22Rv1 (cell line): ENCODE data around the gene BCKDHA.

Experiments used
- H3K27ac ChIP-seq: fragments of 450-650 bp; 2 replicates; pipeline ENCODE4 v1.5.1; 2017
- ZFX ChIP-seq: fragments of 450-650 bp; IDR thresholded peaks from 2 replicates; pipeline ENCODE4 v1.6.1; 2017; ENCODE audit warnings: antibody characterized with exemption, borderline replicate concordance
- TF ChIP-seq, protein P1 (sequence below): fragments of 450-650 bp; IDR thresholded peaks from 2 replicates; pipeline ENCODE4 v1.5.1; 2017; ENCODE audit warnings: mild to moderate bottlenecking

BCKDHA gene

DNA sequence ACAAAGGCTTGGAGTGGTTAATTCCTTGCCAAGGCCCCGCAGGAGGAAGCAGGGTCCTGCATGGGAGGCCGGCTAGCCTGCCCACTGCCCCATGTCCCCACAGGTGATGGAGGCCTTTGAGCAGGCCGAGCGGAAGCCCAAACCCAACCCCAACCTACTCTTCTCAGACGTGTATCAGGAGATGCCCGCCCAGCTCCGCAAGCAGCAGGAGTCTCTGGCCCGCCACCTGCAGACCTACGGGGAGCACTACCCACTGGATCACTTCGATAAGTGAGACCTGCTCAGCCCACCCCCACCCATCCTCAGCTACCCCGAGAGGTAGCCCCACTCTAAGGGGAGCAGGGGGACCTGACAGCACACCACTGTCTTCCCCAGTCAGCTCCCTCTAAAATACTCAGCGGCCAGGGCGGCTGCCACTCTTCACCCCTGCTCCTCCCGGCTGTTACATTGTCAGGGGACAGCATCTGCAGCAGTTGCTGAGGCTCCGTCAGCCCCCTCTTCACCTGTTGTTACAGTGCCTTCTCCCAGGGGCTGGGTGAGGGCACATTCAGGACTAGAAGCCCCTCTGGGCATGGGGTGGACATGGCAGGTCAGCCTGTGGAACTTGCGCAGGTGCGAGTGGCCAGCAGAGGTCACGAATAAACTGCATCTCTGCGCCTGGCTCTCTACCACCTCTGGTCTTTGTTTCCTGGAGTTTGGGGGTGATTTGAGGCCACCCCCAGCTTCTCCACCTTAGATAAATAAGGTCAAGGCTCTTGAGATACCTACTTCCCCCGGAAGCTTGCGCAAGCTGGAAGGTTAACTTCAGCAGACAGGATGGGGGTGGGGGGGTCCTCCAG, 26.9 kb downstream of the BCKDHA start:
- no peak for TF ChIP-seq ZFX
- TF ChIP-seq, protein P1, sequence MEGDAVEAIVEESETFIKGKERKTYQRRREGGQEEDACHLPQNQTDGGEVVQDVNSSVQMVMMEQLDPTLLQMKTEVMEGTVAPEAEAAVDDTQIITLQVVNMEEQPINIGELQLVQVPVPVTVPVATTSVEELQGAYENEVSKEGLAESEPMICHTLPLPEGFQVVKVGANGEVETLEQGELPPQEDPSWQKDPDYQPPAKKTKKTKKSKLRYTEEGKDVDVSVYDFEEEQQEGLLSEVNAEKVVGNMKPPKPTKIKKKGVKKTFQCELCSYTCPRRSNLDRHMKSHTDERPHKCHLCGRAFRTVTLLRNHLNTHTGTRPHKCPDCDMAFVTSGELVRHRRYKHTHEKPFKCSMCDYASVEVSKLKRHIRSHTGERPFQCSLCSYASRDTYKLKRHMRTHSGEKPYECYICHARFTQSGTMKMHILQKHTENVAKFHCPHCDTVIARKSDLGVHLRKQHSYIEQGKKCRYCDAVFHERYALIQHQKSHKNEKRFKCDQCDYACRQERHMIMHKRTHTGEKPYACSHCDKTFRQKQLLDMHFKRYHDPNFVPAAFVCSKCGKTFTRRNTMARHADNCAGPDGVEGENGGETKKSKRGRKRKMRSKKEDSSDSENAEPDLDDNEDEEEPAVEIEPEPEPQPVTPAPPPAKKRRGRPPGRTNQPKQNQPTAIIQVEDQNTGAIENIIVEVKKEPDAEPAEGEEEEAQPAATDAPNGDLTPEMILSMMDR, result no peak

DNA sequence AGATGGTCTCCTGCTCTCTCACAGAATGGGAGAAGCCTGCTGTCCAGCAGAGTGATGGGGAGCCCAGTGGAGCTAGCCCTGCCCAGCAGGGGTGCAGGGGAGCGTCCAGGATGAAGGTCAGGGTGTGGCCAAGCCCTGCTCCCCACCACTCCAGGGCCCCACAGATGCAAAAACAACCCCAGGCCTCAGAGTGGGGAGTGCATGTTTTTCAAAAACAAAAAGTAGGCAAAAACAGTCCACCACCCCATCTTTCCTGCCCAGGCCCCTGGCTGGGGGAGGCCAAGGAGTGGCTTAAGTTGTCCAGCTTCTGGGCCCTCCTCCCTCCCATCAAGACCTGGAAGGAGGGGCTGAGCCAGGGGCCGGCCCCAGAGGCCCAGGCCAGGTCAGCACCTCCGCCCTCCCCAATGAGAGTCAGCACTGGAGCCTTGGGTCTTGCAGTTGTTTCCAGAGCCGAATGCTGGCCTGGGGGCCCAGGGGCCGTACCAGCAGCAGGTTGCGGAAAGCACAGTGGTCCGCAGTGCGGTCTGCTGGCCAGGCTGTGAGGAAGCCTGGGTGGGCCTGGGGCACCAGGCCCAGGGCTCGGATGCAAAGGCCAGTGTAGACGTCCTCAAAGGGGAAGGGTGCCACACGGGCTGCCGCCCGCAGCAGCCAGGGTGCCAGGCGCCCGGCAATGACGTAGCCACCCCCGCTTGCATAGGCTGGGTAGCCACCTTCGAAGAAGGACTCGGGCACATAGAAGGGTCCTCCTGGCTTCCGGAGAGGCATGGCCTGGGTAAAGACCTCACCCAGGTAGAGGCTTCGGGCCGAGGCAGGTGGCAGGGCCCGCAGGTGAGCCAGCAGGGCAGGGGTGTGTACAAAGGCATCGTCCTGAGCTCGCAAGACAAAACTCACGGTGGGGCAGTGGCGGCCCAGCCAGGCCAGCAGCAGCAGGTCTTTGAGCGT, 27.8 kb downstream of the BCKDHA start:
- TF ChIP-seq, protein P1, result no peak
- TF ChIP-seq ZFX, result no peak
- no peak overlapping the region for H3K27ac ChIP-seq

More for the DNA sequence above, 26.9 kb downstream of the BCKDHA start:
- no peak overlapping the region for H3K27ac ChIP-seq

DNA sequence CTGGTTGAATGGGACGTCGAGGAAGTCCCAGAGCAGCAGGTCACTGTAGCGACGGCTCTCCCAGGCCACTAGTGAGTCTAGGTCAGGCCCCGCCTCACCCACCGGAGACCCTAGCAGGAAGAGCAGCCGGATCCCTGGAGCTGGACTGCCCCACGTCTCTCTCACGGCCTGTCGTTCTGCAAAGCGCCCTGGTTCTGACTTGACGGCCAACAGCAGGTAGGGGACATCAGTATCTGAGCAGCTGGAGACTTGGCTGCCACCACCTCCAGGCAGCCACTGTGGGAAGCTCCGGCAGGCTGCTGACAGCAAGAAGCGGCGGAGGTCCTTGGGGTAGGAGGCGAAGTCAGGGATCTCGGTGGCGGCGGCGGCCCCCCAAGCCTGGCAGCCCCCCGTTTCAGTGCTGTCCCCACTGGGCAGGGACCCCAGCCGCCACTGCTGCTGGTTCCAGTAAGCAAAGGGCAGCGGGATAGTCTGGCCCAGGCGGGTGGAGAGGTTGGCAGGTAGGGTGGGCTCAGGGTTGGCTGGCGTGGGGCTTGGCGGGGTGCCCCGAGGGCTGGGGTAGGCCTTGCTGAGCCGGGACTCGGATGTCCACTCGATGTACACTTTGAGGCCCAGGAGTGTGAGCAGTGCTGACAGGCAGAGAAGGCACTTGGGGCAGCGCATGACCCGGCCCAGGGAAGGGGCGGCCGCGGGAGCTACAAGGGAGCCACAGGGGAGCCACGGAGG, 28.7 kb downstream of the BCKDHA start:
- no peak for TF ChIP-seq ZFX
- TF ChIP-seq, protein P1, result no peak
- no peak overlapping the region for H3K27ac ChIP-seq

DNA sequence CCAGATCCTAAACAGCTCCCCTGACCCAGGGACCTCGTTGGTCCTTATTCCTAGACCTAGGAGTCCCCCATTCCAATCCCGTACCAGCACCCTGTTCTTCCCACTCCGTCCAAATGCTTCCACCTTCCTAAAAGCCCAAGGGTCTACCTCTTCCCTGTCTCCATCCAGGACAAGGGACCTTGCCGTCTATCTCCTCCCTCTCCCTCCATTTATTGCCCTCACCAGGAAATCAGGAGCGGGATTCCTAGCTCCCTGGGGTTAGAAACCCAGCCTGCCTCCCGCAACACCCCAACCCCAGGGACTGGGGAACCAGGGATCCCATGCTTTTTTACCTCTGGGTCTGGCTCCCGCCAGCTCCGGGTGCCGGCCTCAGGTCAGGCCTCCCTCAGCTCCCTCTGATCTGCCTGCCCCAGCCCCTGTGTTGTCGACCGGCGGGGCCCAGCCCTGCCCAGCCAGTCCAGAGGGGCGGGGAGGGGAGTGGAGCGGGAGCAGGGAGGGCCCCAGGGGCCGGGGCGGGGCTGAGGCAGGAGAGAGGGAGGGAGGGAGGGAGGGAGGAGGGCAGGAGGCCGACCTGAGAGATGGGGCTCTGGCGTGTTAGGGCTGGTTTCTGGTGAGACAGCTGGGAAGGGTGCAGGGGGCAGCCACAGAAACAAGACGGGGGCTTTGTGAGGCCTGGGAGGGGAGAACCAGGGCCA, 29.5 kb downstream of the BCKDHA start, which contains the start of gene B3GNT8:
TSS of gene B3GNT8 (minus strand) at position 423 of the 695 bp plus-strand sequence. CDS start 596 bp downstream, outside the sequence.
- TF ChIP-seq, protein P1, result no peak
- no peak for TF ChIP-seq ZFX
- no peak within 1 kb of the TSS for H3K27ac ChIP-seq

DNA sequence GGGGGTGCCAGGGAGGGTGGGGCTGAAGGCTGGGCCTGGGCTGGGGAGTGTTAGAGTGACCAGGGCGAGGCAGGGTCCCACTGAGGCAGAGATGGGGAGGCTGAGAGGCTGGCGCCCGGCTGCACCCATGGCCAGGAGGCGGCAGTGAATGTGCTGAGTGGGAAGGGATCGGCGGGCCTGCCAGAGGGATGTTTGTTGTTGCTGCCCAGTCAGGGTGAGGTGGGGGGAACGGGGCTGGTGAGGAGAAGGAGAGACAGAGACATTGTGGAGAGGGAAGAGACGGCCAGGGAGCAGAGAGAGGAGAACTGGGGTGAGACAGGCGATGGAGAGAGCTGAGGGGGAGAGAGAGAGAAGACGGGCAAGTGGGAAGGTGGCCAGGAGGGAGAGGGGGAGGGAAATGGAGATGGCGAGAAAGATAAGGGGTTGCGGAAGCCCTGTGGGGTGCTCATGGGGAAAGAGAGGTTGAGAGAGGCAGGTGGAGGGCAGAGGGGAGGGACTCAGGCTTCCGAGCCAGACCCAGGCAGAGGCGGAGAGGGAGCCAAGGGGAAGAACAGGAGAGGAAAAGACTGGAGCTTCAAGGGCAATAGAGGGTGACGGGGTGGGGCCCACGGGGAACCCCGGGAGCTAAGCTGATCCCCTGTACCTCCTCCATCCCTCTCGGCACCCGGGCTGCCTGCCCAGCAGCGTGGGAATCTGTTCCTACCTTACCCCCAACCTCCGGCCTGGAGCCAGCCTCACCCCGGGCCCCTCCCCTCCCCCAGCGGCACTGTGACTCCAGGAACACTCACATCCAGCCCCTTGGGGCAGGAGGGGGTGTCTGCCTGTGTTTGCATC, 30.2 kb downstream of the BCKDHA start:
- TF ChIP-seq, protein P1, result no peak
- no peak for TF ChIP-seq ZFX
- no peak overlapping the region for H3K27ac ChIP-seq

DNA sequence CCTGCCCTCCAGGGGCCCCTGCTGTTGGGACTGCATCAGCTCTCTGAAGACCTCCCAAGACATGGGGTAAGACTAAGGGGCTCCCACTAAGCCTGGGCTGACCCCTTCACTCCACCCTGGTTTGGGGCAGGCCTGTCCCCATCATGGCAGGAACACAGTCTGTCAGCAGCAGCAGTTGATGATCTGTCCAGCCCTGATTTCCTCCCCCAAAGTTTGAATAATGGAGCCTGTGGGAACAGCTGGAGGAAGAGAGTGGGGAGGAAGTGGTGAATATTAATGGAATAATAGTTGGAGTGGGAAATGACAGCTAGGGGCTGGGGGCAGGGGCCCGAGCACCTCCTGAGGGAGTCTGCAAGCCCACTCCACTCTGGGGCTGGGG, 30.9 kb downstream of the BCKDHA start:
- H3K27ac ChIP-seq, result no peak overlapping the region
- TF ChIP-seq, protein P1, result no peak
- no peak for TF ChIP-seq ZFX
